Spinal cord (tissue), 10 donors: ENCODE measurements around the gene WWOX. TPM values are rescaled to one million over a fixed set of nuclear protein-coding genes. Genes with fewer than 3 reads are reported as not detected.
A peak's percentile ranks its signal among the peaks of the same experiment; 100 is the strongest.

Experiments
- DNase-seq, 6 donors: peaks; one replicate each; pipeline versions ENCODE4 v3.0.0 to v3.0.0-alpha.2; 2013 to 2015; ENCODE audit warnings: low spot score in 6 of 6, low read depth in 4 of 6
- H3K27ac ChIP-seq: one replicate; pipeline ENCODE4 v1.5.1; 2013; ENCODE audit warnings: low read depth, low read length, control low read depth
- H3K27me3 ChIP-seq: one replicate; pipeline ENCODE4 v1.6.1; 2013; ENCODE audit warnings: low read length; ENCODE audit not compliant: control insufficient read depth, insufficient read depth
- H3K36me3 ChIP-seq: one replicate; pipeline ENCODE4 v1.6.1; 2013; ENCODE audit warnings: low read length; ENCODE audit not compliant: control insufficient read depth, insufficient read depth
- H3K4me1 ChIP-seq: one replicate; pipeline ENCODE4 v1.6.1; 2013; ENCODE audit warnings: low read length; ENCODE audit not compliant: control insufficient read depth, insufficient read depth
- H3K4me3 ChIP-seq: one replicate; pipeline ENCODE4 v1.5.1; 2013; ENCODE audit warnings: low read depth, low read length, control low read depth
- H3K9me3 ChIP-seq: one replicate; pipeline ENCODE4 v1.6.1; 2013; ENCODE audit warnings: low read length; ENCODE audit not compliant: control insufficient read depth, insufficient read depth
- WGBS: methylation state at CpG from one replicate; pipeline ENCODE4 v1.1.5; 2013; ENCODE audit warnings: missing lambda C conversion rate; ENCODE audit not compliant: insufficient coverage; 5-methylcytosine and 5-hydroxymethylcytosine counted together
- polyA plus RNA-seq, 2 donors: library from polyadenylated mRNA; unstranded; fragments of 120-200 nt; gene quantifications; one replicate each; pipeline ENCODE4 v1.2.1, GENCODE V29; 2013; ENCODE audit not compliant: insufficient read length in 2 of 2
- total RNA-seq, 2 donors: library from RNA; depleted of rRNA in 1 of 2; stranded (reverse); fragments of 120-200 nt in 1 of 2; fragments of >200 nt in 1 of 2; gene quantifications; one replicate each; pipeline versions ENCODE4 v1.2.3 to v1.2.4, GENCODE V29; 2013 to 2014
- donor health status: healthy.

The WWOX gene
- total and polyA plus RNA-seq, 4 donors = 27.5 to 51.5 (median 32.5) TPM

DNA sequence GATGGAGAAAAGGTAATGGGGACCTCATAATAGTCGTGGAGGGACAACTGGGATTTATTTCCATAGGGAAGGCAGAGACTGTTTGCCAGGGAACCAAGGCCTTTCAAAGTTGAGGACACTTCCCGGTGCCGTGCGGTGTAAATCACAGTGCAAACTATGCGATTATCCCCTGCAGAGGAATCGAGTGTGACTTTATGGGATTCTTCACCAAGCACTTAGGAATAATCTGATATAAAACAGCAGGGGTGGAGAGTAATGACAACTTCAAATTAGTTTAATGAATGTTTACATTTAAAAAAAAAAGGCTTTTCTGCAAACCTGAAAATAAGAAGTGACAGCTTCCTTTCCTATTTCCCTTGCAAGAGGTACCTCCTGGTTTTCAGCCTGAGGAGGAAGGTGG is 962.9 kb downstream of the WWOX start:
- Histone ChIP-seq H3K9me3 (no peaks in the 10 kb centered on the region), H3K27me3 (peaks cover 2% of the 10 kb centered on the region), H3K27ac (no peak overlapping the region), H3K36me3 (no peaks in the 10 kb centered on the region), H3K4me3 (no peak overlapping the region), H3K4me1 (no peaks in the 10 kb centered on the region)
- peak in 2 of 6 donors; percentile 17 to 89 for DNase-seq
- 0% methylated on average over 1 of the region's 6 CpGs for WGBS

DNA sequence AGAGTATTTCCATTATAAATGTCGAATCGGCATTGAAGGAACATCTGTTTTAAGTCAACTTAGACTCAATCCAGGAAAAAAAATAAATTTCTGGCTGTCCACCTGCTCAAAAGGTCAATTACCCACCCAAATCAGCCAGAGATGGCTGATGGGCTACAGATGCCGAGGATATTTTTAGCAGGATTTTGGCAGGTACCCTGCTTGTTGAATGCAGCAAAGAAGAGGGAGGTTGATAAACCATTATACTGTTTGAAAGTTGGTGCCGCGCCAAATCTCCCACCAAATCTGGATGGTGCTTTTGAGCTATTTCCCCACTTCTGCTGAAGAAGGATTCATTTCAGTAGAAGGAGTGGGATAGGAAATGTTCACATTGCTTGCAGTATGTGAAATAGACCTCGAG is 963.4 kb downstream of the WWOX start:
- peaks cover 2% of the 10 kb centered on the region for H3K27me3 ChIP-seq
- no peak overlapping the region for H3K27ac ChIP-seq
- no peaks in the 10 kb centered on the region for H3K4me1 ChIP-seq
- H3K36me3 ChIP-seq = no peaks in the 10 kb centered on the region
- DNase-seq = no peak
- H3K9me3 ChIP-seq = no peaks in the 10 kb centered on the region
- WGBS = 96% methylated on average over 3 of the region's 6 CpGs
- no peak overlapping the region for H3K4me3 ChIP-seq

DNA sequence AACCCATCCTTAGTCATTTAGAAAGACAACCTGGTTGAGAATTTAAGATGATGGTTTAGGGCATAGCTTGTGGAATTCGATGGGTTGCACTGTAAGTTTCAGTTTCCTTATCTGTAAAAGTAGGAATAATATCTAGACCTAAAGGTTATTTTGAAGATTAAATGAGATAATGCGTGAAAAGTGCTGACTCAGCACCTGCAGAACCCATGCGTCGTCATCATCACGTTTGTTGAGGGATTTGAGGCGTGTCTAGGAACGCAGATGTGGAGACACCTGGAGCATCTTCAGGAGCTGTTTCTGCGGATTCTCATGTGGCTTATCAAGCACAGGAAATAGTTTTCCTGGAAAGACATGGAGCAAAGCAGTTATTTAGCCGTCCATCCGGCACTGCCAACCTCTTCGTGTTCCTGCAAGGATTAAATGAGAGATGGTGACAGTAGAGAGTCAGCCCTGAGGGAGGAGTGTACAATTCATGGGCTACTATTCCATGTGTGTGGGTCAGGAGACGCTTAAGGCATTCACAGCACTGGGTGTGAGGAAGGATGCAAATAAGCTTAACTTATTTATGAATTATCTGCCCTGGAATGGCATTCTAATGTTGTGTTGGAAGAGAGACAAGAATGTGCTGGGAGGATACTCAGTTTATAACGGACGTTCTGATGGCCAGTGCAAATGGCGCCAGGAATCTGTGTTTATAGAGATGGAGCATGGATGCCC is 965.0 kb downstream of the WWOX start:
- Histone ChIP-seq H3K27ac (no peak overlapping the region), H3K9me3 (no peaks in the 10 kb centered on the region), H3K4me1 (no peaks in the 10 kb centered on the region), H3K36me3 (no peaks in the 10 kb centered on the region), H3K4me3 (no peak overlapping the region), H3K27me3 (peaks cover 2% of the 10 kb centered on the region)
- DNase-seq = no peak
- WGBS = 91% methylated on average over 13 of the region's 15 CpGs

DNA sequence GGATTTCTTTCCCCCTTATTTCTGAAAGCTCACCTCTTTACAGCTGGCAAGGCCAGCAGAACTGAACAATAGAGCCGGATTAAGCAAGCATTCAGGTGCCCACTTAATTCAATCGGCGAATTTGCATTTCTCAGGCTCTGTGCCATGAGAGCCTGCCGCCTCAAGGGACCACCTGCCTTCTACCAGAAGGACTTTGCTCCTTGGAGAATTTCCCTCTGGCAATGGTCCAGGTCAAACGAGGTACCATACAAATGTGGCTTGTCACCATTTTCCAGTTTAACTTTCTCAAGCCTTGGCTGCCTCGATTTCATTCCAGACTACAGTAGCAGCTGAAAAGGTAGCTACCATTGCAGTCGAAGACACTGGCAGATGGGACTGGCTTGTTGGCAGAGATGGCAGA is 967.1 kb downstream of the WWOX start:
- Histone ChIP-seq H3K9me3 (no peaks in the 10 kb centered on the region), H3K4me1 (no peaks in the 10 kb centered on the region), H3K4me3 (no peak overlapping the region), H3K36me3 (no peaks in the 10 kb centered on the region), H3K27me3 (peaks cover 2% of the 10 kb centered on the region), H3K27ac (no peak overlapping the region)
- peak in 2 of 6 donors; percentile 42 to 87 for DNase-seq
- WGBS = 41% methylated on average over 7 of the region's 7 CpGs

DNA sequence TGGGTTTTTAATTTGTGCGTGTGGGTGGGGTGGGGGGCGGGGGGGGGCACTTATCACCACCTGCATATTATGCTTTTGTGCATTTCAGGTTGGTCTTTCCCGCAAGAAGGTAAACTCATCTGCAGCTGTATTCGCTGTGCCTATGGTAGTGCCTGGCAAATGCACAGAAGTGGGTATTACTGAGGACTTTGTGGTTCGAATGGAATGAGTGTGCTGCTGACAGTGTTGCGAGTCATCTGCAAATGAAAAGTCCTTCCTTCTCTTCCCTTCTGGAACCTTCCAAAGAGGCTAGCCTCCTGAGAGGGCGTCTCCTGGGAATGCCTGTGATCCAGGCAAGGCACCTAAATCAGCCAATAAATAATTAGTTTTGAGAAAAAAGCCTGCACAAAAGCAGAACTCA is 968.1 kb downstream of the WWOX start:
- H3K27me3 ChIP-seq = peaks cover 2% of the 10 kb centered on the region
- no peaks in the 10 kb centered on the region for H3K4me1 ChIP-seq
- H3K4me3 ChIP-seq = no peak overlapping the region
- H3K27ac ChIP-seq = no peak overlapping the region
- H3K36me3 ChIP-seq = no peaks in the 10 kb centered on the region
- no peaks in the 10 kb centered on the region for H3K9me3 ChIP-seq
- DNase-seq = no peak
- WGBS = no CpG with 5 or more reads among the region's 7 CpGs

DNA sequence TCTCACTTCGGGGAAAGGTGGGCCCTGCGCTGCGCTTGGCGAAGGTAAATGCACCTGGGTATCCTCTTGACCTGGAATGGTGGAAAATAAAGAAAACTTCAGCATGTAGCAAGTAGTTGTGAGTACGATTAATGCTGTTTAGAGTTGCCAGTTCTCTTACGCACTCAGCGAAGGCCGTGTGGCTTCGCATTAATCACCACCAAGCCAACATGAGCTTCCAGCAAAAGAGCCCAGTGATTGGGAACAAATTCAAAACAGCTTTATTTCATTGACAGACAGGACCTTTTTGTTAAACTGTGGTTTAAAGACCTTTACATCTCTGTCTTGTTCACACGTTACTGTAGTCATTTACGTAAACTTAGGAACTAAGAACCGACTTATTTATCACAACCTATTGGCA is 969.7 kb downstream of the WWOX start:
- 100% methylated on average over 4 of the region's 12 CpGs for WGBS
- no peaks in the 10 kb centered on the region for H3K27me3 ChIP-seq
- no peak overlapping the region for H3K4me3 ChIP-seq
- H3K27ac ChIP-seq = no peak overlapping the region
- DNase-seq = peak in 2 of 6 donors; percentile 36 to 48
- H3K4me1 ChIP-seq = no peaks in the 10 kb centered on the region
- no peaks in the 10 kb centered on the region for H3K36me3 ChIP-seq
- H3K9me3 ChIP-seq = no peaks in the 10 kb centered on the region

DNA sequence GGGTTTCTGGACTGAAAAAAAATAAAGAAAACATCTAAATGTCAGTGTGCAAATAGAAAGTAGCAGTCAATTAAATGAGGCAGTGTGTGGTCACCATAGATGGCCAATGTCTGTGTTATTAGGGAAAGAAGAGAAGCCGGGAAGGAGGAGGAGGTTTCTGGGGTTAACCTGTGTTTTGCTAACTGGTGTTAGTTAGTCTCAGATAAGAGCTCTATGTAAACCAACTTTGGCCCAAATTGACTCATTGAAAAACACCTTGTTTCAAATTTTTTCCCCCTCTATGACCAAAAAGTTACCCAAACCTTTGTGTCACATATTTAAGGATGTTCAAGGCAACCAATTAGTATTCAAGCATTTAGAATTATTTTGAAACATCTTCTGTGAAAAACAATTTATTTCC is 970.2 kb downstream of the WWOX start:
- Histone ChIP-seq H3K27me3 (no peaks in the 10 kb centered on the region), H3K4me1 (no peaks in the 10 kb centered on the region), H3K36me3 (no peaks in the 10 kb centered on the region), H3K27ac (no peak overlapping the region), H3K4me3 (no peak overlapping the region), H3K9me3 (no peaks in the 10 kb centered on the region)
- WGBS = no CpG with 5 or more reads among the region's 1 CpG
- DNase-seq = no peak

DNA sequence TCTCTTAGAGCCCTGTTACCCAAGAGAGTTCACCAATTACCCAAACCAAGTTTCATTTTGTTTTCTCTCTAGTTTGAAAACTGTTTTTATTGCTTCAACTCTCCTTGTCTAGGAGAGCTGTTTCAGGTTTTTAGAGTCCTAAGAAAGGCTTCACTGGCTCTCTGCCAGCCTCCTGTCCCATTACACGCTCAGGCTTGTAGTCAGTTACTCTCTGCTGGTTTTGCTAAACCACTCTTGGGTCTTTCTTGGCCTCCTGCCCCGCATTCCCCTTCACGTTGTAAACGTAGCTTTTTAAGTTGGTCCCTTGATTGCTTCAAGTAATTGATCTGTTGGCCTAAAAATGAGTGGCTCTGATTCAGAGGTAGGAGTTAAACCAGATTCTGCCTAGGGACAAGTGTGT is 972.0 kb downstream of the WWOX start:
- 0% methylated on average over 1 of the region's 4 CpGs for WGBS
- H3K4me1 ChIP-seq = no peaks in the 10 kb centered on the region
- H3K9me3 ChIP-seq = no peaks in the 10 kb centered on the region
- H3K4me3 ChIP-seq = no peak overlapping the region
- peak; percentile 22 to 76 (median 40) for DNase-seq
- H3K27me3 ChIP-seq = no peaks in the 10 kb centered on the region
- no peak overlapping the region for H3K27ac ChIP-seq
- no peaks in the 10 kb centered on the region for H3K36me3 ChIP-seq

DNA sequence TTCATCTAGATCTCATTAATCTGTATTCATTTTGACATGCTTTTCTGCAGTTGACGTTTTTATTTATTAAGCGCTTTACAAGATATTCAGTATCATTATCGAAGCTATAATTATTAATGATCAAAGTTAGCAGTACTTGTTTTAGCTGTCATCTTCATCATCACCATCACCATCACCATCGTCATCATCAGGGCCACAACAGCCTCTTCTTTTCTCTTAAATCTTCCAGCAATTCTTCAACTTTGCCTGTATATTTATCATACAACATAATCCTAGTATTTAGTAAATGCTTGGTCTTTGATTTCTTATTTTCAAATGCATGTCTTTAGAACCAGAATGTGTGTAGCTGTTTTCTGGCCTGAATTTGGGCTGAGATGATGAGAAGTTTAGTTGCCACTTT is 973.1 kb downstream of the WWOX start:
- DNase-seq = no peak
- H3K4me1 ChIP-seq = no peaks in the 10 kb centered on the region
- H3K4me3 ChIP-seq = no peak overlapping the region

DNA sequence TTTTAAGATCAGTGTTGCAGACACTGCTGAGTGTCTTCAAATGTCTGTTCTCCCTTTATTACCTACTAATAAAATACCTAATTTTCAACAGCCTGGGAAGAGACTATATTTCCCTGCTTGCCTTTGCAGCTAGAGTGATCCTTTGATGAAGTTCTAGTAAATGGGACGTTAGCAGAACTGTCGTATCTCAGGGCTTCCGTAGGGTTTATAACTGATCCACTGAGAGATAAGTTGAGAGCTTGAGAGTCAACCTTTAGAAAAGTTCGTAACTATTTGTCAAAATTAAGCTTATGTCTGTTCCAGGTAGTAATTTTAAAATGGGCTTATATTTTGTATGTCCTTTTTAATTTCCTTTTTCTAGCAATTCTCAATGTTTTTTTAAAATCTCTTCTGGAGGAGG is 974.1 kb downstream of the WWOX start:
- H3K9me3 ChIP-seq = no peaks in the 10 kb centered on the region
- H3K4me1 ChIP-seq = no peaks in the 10 kb centered on the region
- H3K4me3 ChIP-seq = no peak overlapping the region
- no peak overlapping the region for H3K27ac ChIP-seq
- no peaks in the 10 kb centered on the region for H3K27me3 ChIP-seq
- DNase-seq = no peak
- WGBS = 76% methylated on average over 4 of the region's 4 CpGs
- no peaks in the 10 kb centered on the region for H3K36me3 ChIP-seq

More for the DNA sequence above, 973.1 kb downstream of the WWOX start:
- WGBS = 100% methylated on average over 1 of the region's 4 CpGs
- no peaks in the 10 kb centered on the region for H3K36me3 ChIP-seq
- H3K27ac ChIP-seq = no peak overlapping the region
- H3K9me3 ChIP-seq = no peaks in the 10 kb centered on the region
- no peaks in the 10 kb centered on the region for H3K27me3 ChIP-seq
